Measurements from ENCODE around the gene CYFIP1.

- TF ChIP-seq POLR2AphosphoS5 (IDR thresholded peaks at IDR 0.05) (no peak), CTCF (IDR thresholded peaks at IDR 0.05) (no peak)
Measured at GRCh38 chr15:22918596-22919140, 61.5 kb downstream of the CYFIP1 start.
